Measurements from ENCODE around the gene CAPZB. TPM values are rescaled to one million over a fixed set of nuclear protein-coding genes. Genes with fewer than 3 reads are reported as not detected.

The CAPZB gene
- total RNA-seq, 4 donors from 2014 or later, result 84.2 to 119 (median 102) TPM

GRCh38 chr1:19420606-19421005 lies 64.7 kb downstream of the CAPZB start:
- TF ChIP-seq CTCF (IDR thresholded peaks at IDR 0.05; ENCODE audit: low read depth), result no peak

GRCh38 chr1:19419691-19420090 lies 65.6 kb downstream of the CAPZB start:
- no peak for TF ChIP-seq CTCF (IDR thresholded peaks at IDR 0.05; ENCODE audit: low read depth)

- no peak for TF ChIP-seq CTCF (IDR thresholded peaks at IDR 0.05; ENCODE audit: low read depth)
These were observed 66.8 kb downstream of the CAPZB start for GRCh38 chr1:19418503-19418971.

- TF ChIP-seq CTCF (IDR thresholded peaks at IDR 0.05; ENCODE audit: low read depth), result no peak
These were observed 68.3 kb downstream of the CAPZB start for GRCh38 chr1:19416921-19417470.

GRCh38 chr1:19416145-19416544 lies 69.2 kb downstream of the CAPZB start:
- no peak for TF ChIP-seq CTCF (IDR thresholded peaks at IDR 0.05; ENCODE audit: low read depth)

- no peak for TF ChIP-seq CTCF (IDR thresholded peaks at IDR 0.05; ENCODE audit: low read depth)
These were observed 70.7 kb downstream of the CAPZB start for GRCh38 chr1:19414515-19415121.

GRCh38 chr1:19413999-19414398 lies 71.3 kb downstream of the CAPZB start:
- TF ChIP-seq CTCF (IDR thresholded peaks at IDR 0.05; ENCODE audit: low read depth), result no peak

Data from subcutaneous adipose tissue (tissue), 4 donors.